Thoracic aorta (tissue), 2 donors: ENCODE data around the gene CUBN. TPM values are rescaled to one million over a fixed set of nuclear protein-coding genes. Genes with fewer than 3 reads are reported as not detected.

Source experiments
- ATAC-seq: fragments of 150-250 bp; one replicate; pipeline ENCODE4 v1.8.0; 2017; ENCODE audit warnings: low read depth; ENCODE audit not compliant: insufficient number of reproducible peaks, low FRiP score
- DNase-seq: peaks from one replicate; pipeline ENCODE4 v3.0.0-alpha.2; 2020; ENCODE audit warnings: low spot score
- H3K27ac ChIP-seq, 2 donors: fragments of 200-600 bp; sonication (generic); 1 replicate in 1 of 2; 2 replicates in 1 of 2; pipeline ENCODE4 v1.5.1; 2016; ENCODE audit warnings: mild to moderate bottlenecking in 2 of 2, moderate library complexity in 2 of 2
- H3K27me3 ChIP-seq: fragments of 200-600 bp; sonication (generic); replicated peaks from 2 replicates; pipeline ENCODE4 v1.6.0; 2016; ENCODE audit warnings: mild to moderate bottlenecking; ENCODE audit not compliant: insufficient read depth
- H3K36me3 ChIP-seq: fragments of 200-600 bp; sonication (generic); one replicate; pipeline ENCODE4 v1.5.1; 2016
- H3K4me1 ChIP-seq, 2 donors: fragments of 200-600 bp; sonication (generic); 1 replicate in 1 of 2; 2 replicates in 1 of 2; pipeline versions ENCODE4 v1.5.1 to v1.6.0; 2016; ENCODE audit warnings: low read depth in 2 of 2, mild to moderate bottlenecking in 1 of 2; ENCODE audit not compliant: control insufficient read depth in 1 of 2
- H3K4me3 ChIP-seq: fragments of 200-600 bp; sonication (generic); 2 replicates; pipeline ENCODE4 v1.5.1; 2016; ENCODE audit warnings: mild to moderate bottlenecking
- H3K9me3 ChIP-seq: fragments of 200-600 bp; sonication (generic); 2 replicates; pipeline ENCODE4 v1.5.1; 2016
- CTCF ChIP-seq: fragments of 200-600 bp; sonication (generic); IDR thresholded peaks from one replicate; pipeline ENCODE4 v1.5.1; 2019; ENCODE audit warnings: antibody characterized with exemption
- total RNA-seq, 2 donors: library from RNA; depleted of rRNA; stranded (reverse); fragments of >200 nt; gene quantifications; one replicate each; pipeline versions ENCODE4 v1.1.0 to v1.2.3, GENCODE V29; 2016

Gene CUBN
- total RNA-seq, 2 donors from 2014 or later, result 4.1 to 4.6 TPM

- Histone ChIP-seq H3K9me3 (no peaks in the 10 kb centered on the region), H3K27me3 (no peaks in the 10 kb centered on the region), H3K4me3 (no peak overlapping the region), H3K4me1 (peaks cover 4 to 13% of the 10 kb centered on the region in 2 donors), H3K36me3 (no peaks in the 10 kb centered on the region), H3K27ac (no peak overlapping the region)
- no peak for TF ChIP-seq CTCF
- no peak for DNase-seq
- ATAC-seq, result no peak
These were observed 97.7 kb downstream of the CUBN start for GRCh38 chr10:17031637-17032635.

- ATAC-seq (peak; percentile 50), DNase-seq (peak; percentile 53)
- Histone ChIP-seq H3K36me3 (no peaks in the 10 kb centered on the region), H3K4me3 (peak overlapping the region; percentile 10), H3K27me3 (no peaks in the 10 kb centered on the region), H3K9me3 (no peaks in the 10 kb centered on the region), H3K4me1 (peaks cover 19 to 29% of the 10 kb centered on the region in 2 donors), H3K27ac (peak overlapping the region; percentile 4 to 26)
- TF ChIP-seq CTCF, result no peak
These were observed 99.9 kb downstream of the CUBN start for GRCh38 chr10:17029581-17030271.

GRCh38 chr10:17029239-17029580, 100.4 kb downstream of the CUBN start:
- Histone ChIP-seq H3K36me3 (no peaks in the 10 kb centered on the region), H3K4me3 (peak overlapping the region; percentile 10), H3K4me1 (peaks cover 24 to 34% of the 10 kb centered on the region in 2 donors), H3K27me3 (no peaks in the 10 kb centered on the region), H3K27ac (peak overlapping the region; percentile 14 to 26), H3K9me3 (no peaks in the 10 kb centered on the region)
- DNase-seq (no peak), ATAC-seq (no peak)
- no peak for TF ChIP-seq CTCF

GRCh38 chr10:17028798-17029197, 100.8 kb downstream of the CUBN start:
- no peak for ATAC-seq
- H3K36me3 ChIP-seq, result no peaks in the 10 kb centered on the region
- TF ChIP-seq CTCF, result no peak
- H3K9me3 ChIP-seq, result no peaks in the 10 kb centered on the region
- H3K27ac ChIP-seq, result peak overlapping the region; percentile 14 to 26
- peaks cover 24 to 38% of the 10 kb centered on the region in 2 donors for H3K4me1 ChIP-seq
- H3K27me3 ChIP-seq, result no peaks in the 10 kb centered on the region
- no peak overlapping the region for H3K4me3 ChIP-seq
- no peak for DNase-seq
